NCI-H1930 (cell line): ENCODE results near the gene RHOBTB3.

Source experiments
- DNase-seq, 2 experiments: peaks; one replicate each; lab custom pipeline; 2025; lab: John Stamatoyannopoulos, UW

Gene RHOBTB3

DNA sequence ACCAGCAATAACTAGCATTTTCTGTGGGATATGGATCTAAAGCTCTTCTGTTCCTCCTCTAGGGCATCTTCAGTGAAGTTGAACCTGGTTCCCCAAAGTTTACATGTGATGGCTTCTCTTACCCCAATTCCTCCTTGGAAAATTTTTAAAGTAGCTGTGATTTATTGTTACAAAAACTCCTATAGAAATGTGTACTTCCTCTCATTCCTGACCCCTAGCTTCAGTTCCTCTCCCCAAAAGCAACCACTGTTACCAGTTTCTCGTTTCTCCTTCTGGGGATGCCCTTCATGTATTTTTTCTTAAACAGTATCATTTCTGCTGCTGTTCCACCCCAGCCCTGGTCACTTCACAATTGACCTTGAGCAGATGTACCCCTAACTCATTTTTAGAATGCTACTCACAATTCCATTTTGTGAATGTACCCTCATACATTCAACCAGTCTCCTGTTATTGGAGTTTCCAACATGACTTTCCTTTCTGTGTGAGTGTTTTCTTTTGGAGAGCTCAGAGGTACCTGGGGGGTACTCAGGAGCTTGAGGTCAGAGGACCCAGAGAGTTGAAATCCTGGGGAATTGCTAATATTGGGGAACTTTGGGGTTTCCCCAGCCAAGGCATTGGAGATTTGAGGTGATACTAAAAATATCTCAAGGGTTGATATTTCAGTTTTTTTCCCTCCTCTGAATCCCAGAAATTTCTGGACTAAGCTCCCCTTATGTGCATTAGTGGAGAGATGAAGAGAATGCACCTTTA, 110.0 kb downstream of the RHOBTB3 start:
- no peak for DNase-seq

GRCh38 chr5:95841914-95842812, 111.0 kb downstream of the RHOBTB3 start:
- no peak for DNase-seq

- DNase-seq, result no peak
These were observed 111.9 kb downstream of the RHOBTB3 start for GRCh38 chr5:95842854-95843544.

- DNase-seq, result no peak
These were observed 112.6 kb downstream of the RHOBTB3 start for GRCh38 chr5:95843733-95844223.

GRCh38 chr5:95845391-95845790, 114.3 kb downstream of the RHOBTB3 start:
- no peak for DNase-seq
